Central memory CD8-positive, alpha-beta T cell (primary cell): ENCODE results near the gene GRK6.

Experiments
- ATAC-seq: fragments of 150-1000 bp; cut with Tn5 transposase; replicated peaks from 2 replicates; pipeline ENCODE4 v1.10.0; 2022; ENCODE audit warnings: mild to moderate bottlenecking, moderate FRiP score, moderate number of reproducible peaks; ENCODE audit not compliant: poor library complexity, severe bottlenecking; ENCODE audit errors: extremely low read depth
- DNase-seq, 2 donors: peaks; one replicate each; pipeline ENCODE4 v3.0.0; 2021; ENCODE audit warnings: low spot score in 2 of 2
- H3K27ac Mint-ChIP-seq: one replicate; pipeline ENCODE4 v1.8.0; 2022; ENCODE audit warnings: low read depth, mild to moderate bottlenecking, moderate library complexity, mixed read lengths
- H3K27me3 Mint-ChIP-seq: one replicate; pipeline ENCODE4 v1.8.0; 2022; ENCODE audit warnings: mixed read lengths
- H3K36me3 Mint-ChIP-seq: one replicate; pipeline ENCODE4 v1.8.0; 2022; ENCODE audit warnings: mild to moderate bottlenecking, moderate library complexity, mixed read lengths; ENCODE audit not compliant: insufficient read depth
- H3K4me1 Mint-ChIP-seq: one replicate; pipeline ENCODE4 v1.8.0; 2022; ENCODE audit warnings: mixed read lengths
- H3K4me3 Mint-ChIP-seq: one replicate; pipeline ENCODE4 v1.8.0; 2022; ENCODE audit warnings: mild to moderate bottlenecking, moderate library complexity, mixed read lengths
- H3K9me3 Mint-ChIP-seq: one replicate; pipeline ENCODE4 v1.8.0; 2022; ENCODE audit warnings: mixed read lengths

Gene GRK6

GRCh38 chr5:177426566-177427210, at the start of gene GRK6:
GRK6 (plus strand) TSS chr5:177426676; CDS start chr5:177426846, 170 bp downstream.
- DNase-seq (peak in 1 of 2 donors; percentile 56), ATAC-seq (peak; percentile 12)
- no peaks in the 10 kb centered on the region for H3K9me3 Mint-ChIP-seq
- H3K27me3 Mint-ChIP-seq = no peaks in the 10 kb centered on the region
- H3K27ac Mint-ChIP-seq = peak within 1 kb of the TSS; percentile 93
- H3K36me3 Mint-ChIP-seq = peaks cover 37% of the 10 kb centered on the region
- H3K4me1 Mint-ChIP-seq = peaks cover 55% of the 10 kb centered on the region
- peak within 1 kb of the TSS; percentile 80 for H3K4me3 Mint-ChIP-seq

GRCh38 chr5:177377851-177378776, 48.4 kb upstream of the GRK6 start:
- Mint-ChIP-seq H3K27ac (no peak overlapping the region), H3K4me3 (no peak overlapping the region), H3K4me1 (peaks cover 33% of the 10 kb centered on the region)

GRCh38 chr5:177378884-177379883, 47.3 kb upstream of the GRK6 start:
- Mint-ChIP-seq H3K4me1 (peaks cover 30% of the 10 kb centered on the region), H3K4me3 (no peak overlapping the region), H3K9me3 (no peaks in the 10 kb centered on the region), H3K27ac (no peak overlapping the region), H3K36me3 (peaks cover 2% of the 10 kb centered on the region), H3K27me3 (no peaks in the 10 kb centered on the region)
- no peak for DNase-seq
- ATAC-seq = no peak

More at GRCh38 chr5:177377851-177378776, 48.4 kb upstream of the GRK6 start:
- H3K36me3 Mint-ChIP-seq = peaks cover 5% of the 10 kb centered on the region
- no peaks in the 10 kb centered on the region for H3K27me3 Mint-ChIP-seq
- no peak for ATAC-seq
- DNase-seq = no peak
- no peaks in the 10 kb centered on the region for H3K9me3 Mint-ChIP-seq

- Mint-ChIP-seq H3K27me3 (no peaks in the 10 kb centered on the region), H3K27ac (no peak overlapping the region), H3K4me3 (no peak overlapping the region), H3K4me1 (peaks cover 31% of the 10 kb centered on the region), H3K36me3 (no peaks in the 10 kb centered on the region), H3K9me3 (no peaks in the 10 kb centered on the region)
- no peak for ATAC-seq
- DNase-seq = no peak
Observed at GRCh38 chr5:177380805-177381126, 45.7 kb upstream of the GRK6 start.

GRCh38 chr5:177382423-177383029, 44.0 kb upstream of the GRK6 start:
- no peaks in the 10 kb centered on the region for H3K36me3 Mint-ChIP-seq
- no peak overlapping the region for H3K4me3 Mint-ChIP-seq
- peaks cover 31% of the 10 kb centered on the region for H3K4me1 Mint-ChIP-seq
- no peak for ATAC-seq
- H3K27ac Mint-ChIP-seq = no peak overlapping the region
- H3K9me3 Mint-ChIP-seq = no peaks in the 10 kb centered on the region
- H3K27me3 Mint-ChIP-seq = no peaks in the 10 kb centered on the region
- no peak for DNase-seq

- Mint-ChIP-seq H3K27ac (no peak overlapping the region), H3K27me3 (no peaks in the 10 kb centered on the region), H3K36me3 (no peaks in the 10 kb centered on the region), H3K4me1 (peaks cover 34% of the 10 kb centered on the region), H3K9me3 (no peaks in the 10 kb centered on the region), H3K4me3 (no peak overlapping the region)
- no peak for DNase-seq
- no peak for ATAC-seq
Observed at GRCh38 chr5:177383181-177383580, 43.3 kb upstream of the GRK6 start.

GRCh38 chr5:177384134-177384533, 42.3 kb upstream of the GRK6 start, which contains the start of gene SLC34A1:
SLC34A1 (plus strand) TSS chr5:177384434; CDS start chr5:177385742, 1,308 bp downstream.
- DNase-seq (no peak), ATAC-seq (no peak)
- Mint-ChIP-seq H3K27ac (no peak within 1 kb of the TSS), H3K4me1 (peaks cover 41% of the 10 kb centered on the region), H3K4me3 (peak within 1 kb of the TSS; percentile 4), H3K9me3 (no peaks in the 10 kb centered on the region), H3K36me3 (no peaks in the 10 kb centered on the region), H3K27me3 (no peaks in the 10 kb centered on the region)

GRCh38 chr5:177385720-177386119, 40.8 kb upstream of the GRK6 start:
- Mint-ChIP-seq H3K36me3 (no peaks in the 10 kb centered on the region), H3K9me3 (no peaks in the 10 kb centered on the region), H3K27ac (no peak overlapping the region), H3K4me1 (peaks cover 48% of the 10 kb centered on the region), H3K4me3 (peak overlapping the region; percentile 4), H3K27me3 (no peaks in the 10 kb centered on the region)
- DNase-seq (no peak), ATAC-seq (no peak)

- no peak overlapping the region for H3K27ac Mint-ChIP-seq
- no peaks in the 10 kb centered on the region for H3K27me3 Mint-ChIP-seq
- no peaks in the 10 kb centered on the region for H3K9me3 Mint-ChIP-seq
- ATAC-seq = no peak
- H3K4me3 Mint-ChIP-seq = no peak overlapping the region
- no peak for DNase-seq
- H3K36me3 Mint-ChIP-seq = no peaks in the 10 kb centered on the region
- H3K4me1 Mint-ChIP-seq = peaks cover 57% of the 10 kb centered on the region
Observed at GRCh38 chr5:177386542-177386941, 39.9 kb upstream of the GRK6 start.

GRCh38 chr5:177387405-177387804, 39.1 kb upstream of the GRK6 start:
- H3K27me3 Mint-ChIP-seq = no peaks in the 10 kb centered on the region
- peaks cover 54% of the 10 kb centered on the region for H3K4me1 Mint-ChIP-seq
- DNase-seq = no peak
- no peak overlapping the region for H3K4me3 Mint-ChIP-seq
- H3K27ac Mint-ChIP-seq = no peak overlapping the region
- H3K9me3 Mint-ChIP-seq = no peaks in the 10 kb centered on the region
- H3K36me3 Mint-ChIP-seq = no peaks in the 10 kb centered on the region
- ATAC-seq = no peak

GRCh38 chr5:177388521-177389052, 37.9 kb upstream of the GRK6 start:
- Mint-ChIP-seq H3K27me3 (no peaks in the 10 kb centered on the region), H3K27ac (peak overlapping the region; percentile 93), H3K36me3 (no peaks in the 10 kb centered on the region), H3K9me3 (no peaks in the 10 kb centered on the region), H3K4me3 (peak overlapping the region; percentile 59), H3K4me1 (peaks cover 51% of the 10 kb centered on the region)
- DNase-seq (no peak), ATAC-seq (no peak)
